Keratinocyte (primary cell): Measurements from ENCODE around the gene OPN4.

Source experiments
- EZH2 ChIP-seq: IDR thresholded peaks from one replicate; pipeline ENCODE4 v1.6.1; 2012; ENCODE audit warnings: inconsistent platforms, mild to moderate bottlenecking, low read length, moderate library complexity
- TF ChIP-seq, protein P1 (sequence below), 3 experiments: IDR thresholded peaks in 1 of 3; conservative IDR thresholded peaks in 1 of 3; optimal IDR thresholded peaks in 1 of 3; 2 replicates in 2 of 3; 3 replicates in 1 of 3; pipeline versions ENCODE3 to v1.5.1; 2011; ENCODE audit warnings: low read length in 3 of 3, mild to moderate bottlenecking in 3 of 3, moderate library complexity in 2 of 3, control low read depth in 1 of 3, inconsistent platforms in 1 of 3; ENCODE audit not compliant: insufficient read depth in 2 of 3; ENCODE audit errors: extremely low read depth in 1 of 3

DNA sequence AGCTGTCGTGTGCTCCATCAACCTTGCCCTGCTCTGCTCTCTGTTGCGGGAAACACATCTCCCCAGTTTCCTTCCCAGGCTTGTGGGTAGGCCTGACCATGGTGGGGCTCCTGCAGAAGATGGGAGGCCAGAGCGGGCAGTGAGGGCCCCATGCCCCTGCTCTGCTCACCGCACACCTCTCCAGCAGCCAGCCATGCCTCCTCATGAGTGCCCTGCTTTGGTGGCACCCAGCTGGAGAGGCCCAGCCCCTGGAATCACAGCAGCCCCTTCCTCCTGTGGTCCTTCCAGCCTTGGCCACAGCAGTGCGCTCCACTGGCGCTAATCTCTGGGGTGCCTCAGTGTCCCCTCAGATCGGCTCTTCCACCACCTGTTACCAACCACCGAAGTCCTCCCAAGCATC lies 4.2 kb upstream of the OPN4 start:
- TF ChIP-seq, protein P1, sequence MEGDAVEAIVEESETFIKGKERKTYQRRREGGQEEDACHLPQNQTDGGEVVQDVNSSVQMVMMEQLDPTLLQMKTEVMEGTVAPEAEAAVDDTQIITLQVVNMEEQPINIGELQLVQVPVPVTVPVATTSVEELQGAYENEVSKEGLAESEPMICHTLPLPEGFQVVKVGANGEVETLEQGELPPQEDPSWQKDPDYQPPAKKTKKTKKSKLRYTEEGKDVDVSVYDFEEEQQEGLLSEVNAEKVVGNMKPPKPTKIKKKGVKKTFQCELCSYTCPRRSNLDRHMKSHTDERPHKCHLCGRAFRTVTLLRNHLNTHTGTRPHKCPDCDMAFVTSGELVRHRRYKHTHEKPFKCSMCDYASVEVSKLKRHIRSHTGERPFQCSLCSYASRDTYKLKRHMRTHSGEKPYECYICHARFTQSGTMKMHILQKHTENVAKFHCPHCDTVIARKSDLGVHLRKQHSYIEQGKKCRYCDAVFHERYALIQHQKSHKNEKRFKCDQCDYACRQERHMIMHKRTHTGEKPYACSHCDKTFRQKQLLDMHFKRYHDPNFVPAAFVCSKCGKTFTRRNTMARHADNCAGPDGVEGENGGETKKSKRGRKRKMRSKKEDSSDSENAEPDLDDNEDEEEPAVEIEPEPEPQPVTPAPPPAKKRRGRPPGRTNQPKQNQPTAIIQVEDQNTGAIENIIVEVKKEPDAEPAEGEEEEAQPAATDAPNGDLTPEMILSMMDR (optimal IDR thresholded peaks at IDR 0.05 in 1 of 3, IDR thresholded peaks at IDR 0.05 in 1 of 3, conservative IDR thresholded peaks at IDR 0.05 in 1 of 3; ENCODE audit: extremely low read depth in 1 of 3, insufficient read depth in 2 of 3, low read length in 3 of 3) = no peak
- TF ChIP-seq EZH2 = no peak
